ENCODE data around the gene LTBP2.

LTBP2 gene

GRCh38 chr14:74613211-74613914 lies 1.3 kb upstream of the LTBP2 start:
- in situ Hi-C loops (cut with MboI; ENCODE audit: low sequenced_read_pairs) = no loop called here

- in situ Hi-C loops (cut with MboI; ENCODE audit: low sequenced_read_pairs) = no loop called here
Measured at GRCh38 chr14:74612350-74613021, 449 bp upstream of the LTBP2 start.

- in situ Hi-C loops (cut with MboI; ENCODE audit: low sequenced_read_pairs) = no loop called here
Measured at GRCh38 chr14:74610866-74611649, 979 bp downstream of the LTBP2 start.

GRCh38 chr14:74610199-74610865 lies 1.7 kb downstream of the LTBP2 start:
- in situ Hi-C loops (cut with MboI; ENCODE audit: low sequenced_read_pairs) = no loop called here

- in situ Hi-C loops (cut with MboI; ENCODE audit: low sequenced_read_pairs) = no loop called here
Measured at GRCh38 chr14:74609721-74610120, 2.3 kb downstream of the LTBP2 start.

- in situ Hi-C loops (cut with MboI; ENCODE audit: low sequenced_read_pairs) = no loop called here
Measured at GRCh38 chr14:74608959-74609611, 3.0 kb downstream of the LTBP2 start.

GRCh38 chr14:74606727-74607126 lies 5.3 kb downstream of the LTBP2 start:
- in situ Hi-C loops (cut with MboI; ENCODE audit: low sequenced_read_pairs) = no loop called here

- in situ Hi-C loops (cut with MboI; ENCODE audit: low sequenced_read_pairs) = no loop called here
Measured at GRCh38 chr14:74605531-74606223, 6.4 kb downstream of the LTBP2 start.

GRCh38 chr14:74604911-74605310 lies 7.1 kb downstream of the LTBP2 start:
- in situ Hi-C loops (cut with MboI; ENCODE audit: low sequenced_read_pairs) = no loop called here

GRCh38 chr14:74604157-74604556 lies 7.9 kb downstream of the LTBP2 start:
- in situ Hi-C loops (cut with MboI; ENCODE audit: low sequenced_read_pairs) = no loop called here

- in situ Hi-C loops (cut with MboI; ENCODE audit: low sequenced_read_pairs) = no loop called here
Measured at GRCh38 chr14:74601982-74602381, 10.1 kb downstream of the LTBP2 start.

- in situ Hi-C loops (cut with MboI; ENCODE audit: low sequenced_read_pairs) = no loop called here
Measured at GRCh38 chr14:74599946-74600345, 12.1 kb downstream of the LTBP2 start.

GRCh38 chr14:74599321-74599761 lies 12.7 kb downstream of the LTBP2 start:
- in situ Hi-C loops (cut with MboI; ENCODE audit: low sequenced_read_pairs) = no loop called here

GRCh38 chr14:74596741-74597450 lies 15.1 kb downstream of the LTBP2 start:
- in situ Hi-C loops (cut with MboI; ENCODE audit: low sequenced_read_pairs) = no loop called here

- in situ Hi-C loops (cut with MboI; ENCODE audit: low sequenced_read_pairs) = no loop called here
Measured at GRCh38 chr14:74595006-74595735, 16.9 kb downstream of the LTBP2 start.

GRCh38 chr14:74594606-74595005 lies 17.4 kb downstream of the LTBP2 start:
- in situ Hi-C loops (cut with MboI; ENCODE audit: low sequenced_read_pairs) = no loop called here

- in situ Hi-C loops (cut with MboI; ENCODE audit: low sequenced_read_pairs) = no loop called here
Measured at GRCh38 chr14:74594029-74594428, 18.0 kb downstream of the LTBP2 start.

- in situ Hi-C loops (cut with MboI; ENCODE audit: low sequenced_read_pairs) = no loop called here
Measured at GRCh38 chr14:74593241-74593953, 18.6 kb downstream of the LTBP2 start.
